Measurements from ENCODE around the gene TRMT61B.
A peak's percentile ranks its signal among the peaks of the same experiment; 100 is the strongest.

TRMT61B gene

GRCh38 chr2:28833740-28834470 is 36.2 kb downstream of the TRMT61B start:
- TF ChIP-seq, protein P1, sequence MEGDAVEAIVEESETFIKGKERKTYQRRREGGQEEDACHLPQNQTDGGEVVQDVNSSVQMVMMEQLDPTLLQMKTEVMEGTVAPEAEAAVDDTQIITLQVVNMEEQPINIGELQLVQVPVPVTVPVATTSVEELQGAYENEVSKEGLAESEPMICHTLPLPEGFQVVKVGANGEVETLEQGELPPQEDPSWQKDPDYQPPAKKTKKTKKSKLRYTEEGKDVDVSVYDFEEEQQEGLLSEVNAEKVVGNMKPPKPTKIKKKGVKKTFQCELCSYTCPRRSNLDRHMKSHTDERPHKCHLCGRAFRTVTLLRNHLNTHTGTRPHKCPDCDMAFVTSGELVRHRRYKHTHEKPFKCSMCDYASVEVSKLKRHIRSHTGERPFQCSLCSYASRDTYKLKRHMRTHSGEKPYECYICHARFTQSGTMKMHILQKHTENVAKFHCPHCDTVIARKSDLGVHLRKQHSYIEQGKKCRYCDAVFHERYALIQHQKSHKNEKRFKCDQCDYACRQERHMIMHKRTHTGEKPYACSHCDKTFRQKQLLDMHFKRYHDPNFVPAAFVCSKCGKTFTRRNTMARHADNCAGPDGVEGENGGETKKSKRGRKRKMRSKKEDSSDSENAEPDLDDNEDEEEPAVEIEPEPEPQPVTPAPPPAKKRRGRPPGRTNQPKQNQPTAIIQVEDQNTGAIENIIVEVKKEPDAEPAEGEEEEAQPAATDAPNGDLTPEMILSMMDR (IDR thresholded peaks at IDR 0.05; ENCODE audit: low read depth, low read length), result no peak
- H3K4me3 ChIP-seq (replicated peaks in 1 of 2; ENCODE audit: low read depth in 2 of 2, low read length in 2 of 2), result no peak overlapping the region
- DNase-seq (ENCODE audit: low read depth in 2 of 2), result no peak

GRCh38 chr2:28828382-28828781 is 41.7 kb downstream of the TRMT61B start:
- TF ChIP-seq, protein P1 (IDR thresholded peaks at IDR 0.05; ENCODE audit: low read depth, low read length), result no peak
- no peak overlapping the region for H3K4me3 ChIP-seq (replicated peaks in 1 of 2; ENCODE audit: low read depth in 2 of 2, low read length in 2 of 2)
- peak in 1 of 2 donors; percentile 4 for DNase-seq (ENCODE audit: low read depth in 2 of 2)

- TF ChIP-seq, protein P1 (IDR thresholded peaks at IDR 0.05; ENCODE audit: low read depth, low read length), result no peak
- no peak overlapping the region for H3K4me3 ChIP-seq (replicated peaks in 1 of 2; ENCODE audit: low read depth in 2 of 2, low read length in 2 of 2)
- DNase-seq (ENCODE audit: low read depth in 2 of 2), result no peak
Observed at GRCh38 chr2:28824870-28825269, 45.2 kb downstream of the TRMT61B start.

GRCh38 chr2:28824207-28824606 is 45.9 kb downstream of the TRMT61B start:
- DNase-seq (ENCODE audit: low read depth in 2 of 2), result no peak
- no peak overlapping the region for H3K4me3 ChIP-seq (replicated peaks in 1 of 2; ENCODE audit: low read depth in 2 of 2, low read length in 2 of 2)
- TF ChIP-seq, protein P1 (IDR thresholded peaks at IDR 0.05; ENCODE audit: low read depth, low read length), result no peak

- no peak for DNase-seq (ENCODE audit: low read depth in 2 of 2)
- TF ChIP-seq, protein P1 (IDR thresholded peaks at IDR 0.05; ENCODE audit: low read depth, low read length), result no peak
- no peak overlapping the region for H3K4me3 ChIP-seq (replicated peaks in 1 of 2; ENCODE audit: low read depth in 2 of 2, low read length in 2 of 2)
Observed at GRCh38 chr2:28822036-28822435, 48.1 kb downstream of the TRMT61B start.

DNA sequence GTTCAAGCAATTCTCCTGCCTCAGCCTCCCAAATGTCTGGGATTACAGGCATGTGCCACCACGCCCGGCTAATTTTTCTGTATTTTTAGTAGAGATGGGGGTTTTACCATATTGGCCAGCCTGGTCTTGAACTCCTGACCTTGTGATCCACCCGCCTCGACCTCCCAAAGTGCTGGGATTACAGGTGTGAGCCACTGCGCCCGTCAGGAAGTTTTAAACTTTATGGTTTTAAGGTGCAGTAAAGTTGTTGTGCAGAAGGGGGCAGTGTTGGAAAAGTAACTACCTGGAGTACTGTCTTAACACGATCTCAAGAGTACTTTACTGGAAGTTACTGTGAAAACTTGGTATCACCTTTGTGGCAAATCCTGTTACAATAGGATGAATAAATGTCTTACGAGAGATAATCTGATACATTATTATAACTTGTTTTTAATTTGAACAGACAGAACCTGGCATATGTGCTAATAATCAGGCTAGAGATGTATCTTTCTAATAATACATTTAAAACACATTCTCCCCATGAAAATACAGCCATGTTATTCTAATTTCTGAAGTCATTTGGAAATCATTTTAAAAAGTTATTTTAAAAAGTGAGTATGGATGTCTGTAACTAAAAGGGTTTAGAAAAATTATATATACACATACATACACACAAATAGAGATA is 48.7 kb downstream of the TRMT61B start:
- peak; percentile 73 to 82 for DNase-seq (ENCODE audit: low read depth in 2 of 2)

More for the DNA sequence above, 48.7 kb downstream of the TRMT61B start:
- TF ChIP-seq, protein P1 (IDR thresholded peaks at IDR 0.05; ENCODE audit: low read depth, low read length), result peak; percentile 61
- no peak overlapping the region for H3K4me3 ChIP-seq (replicated peaks in 1 of 2; ENCODE audit: low read depth in 2 of 2, low read length in 2 of 2)
